Measurements from ENCODE around the gene URB2.

URB2 gene

GRCh38 chr1:229631966-229632365, 5.9 kb downstream of the URB2 start:
- H3K9me3 ChIP-seq (ENCODE audit: control insufficient read depth, low read depth, low read length), result no peaks in the 10 kb centered on the region
- H3K4me1 ChIP-seq (ENCODE audit: control insufficient read depth, low read depth, low read length), result peaks cover 7% of the 10 kb centered on the region
- no peak overlapping the region for H3K4me3 ChIP-seq (ENCODE audit: low read length)
- H3K27ac ChIP-seq (ENCODE audit: low read length), result no peak overlapping the region
- H3K9ac ChIP-seq (ENCODE audit: low read length), result no peak overlapping the region
- no peaks in the 10 kb centered on the region for H3K27me3 ChIP-seq (ENCODE audit: control insufficient read depth, insufficient read depth, low read length)
- H3K36me3 ChIP-seq (ENCODE audit: control insufficient read depth, low read depth, low read length), result peaks cover 48% of the 10 kb centered on the region

GRCh38 chr1:229636042-229636441, 10.0 kb downstream of the URB2 start:
- no peak overlapping the region for H3K9ac ChIP-seq (ENCODE audit: low read length)
- H3K27ac ChIP-seq (ENCODE audit: low read length), result no peak overlapping the region
- H3K9me3 ChIP-seq (ENCODE audit: control insufficient read depth, low read depth, low read length), result no peaks in the 10 kb centered on the region
- H3K27me3 ChIP-seq (ENCODE audit: control insufficient read depth, insufficient read depth, low read length), result no peaks in the 10 kb centered on the region
- peaks cover 58% of the 10 kb centered on the region for H3K36me3 ChIP-seq (ENCODE audit: control insufficient read depth, low read depth, low read length)
- no peak overlapping the region for H3K4me3 ChIP-seq (ENCODE audit: low read length)
- no peaks in the 10 kb centered on the region for H3K4me1 ChIP-seq (ENCODE audit: control insufficient read depth, low read depth, low read length)

GRCh38 chr1:229637746-229638145, 11.7 kb downstream of the URB2 start:
- Histone ChIP-seq H3K27me3 (ENCODE audit: control insufficient read depth, insufficient read depth, low read length) (no peaks in the 10 kb centered on the region), H3K4me3 (ENCODE audit: low read length) (no peak overlapping the region), H3K27ac (ENCODE audit: low read length) (no peak overlapping the region), H3K4me1 (ENCODE audit: control insufficient read depth, low read depth, low read length) (no peaks in the 10 kb centered on the region), H3K36me3 (ENCODE audit: control insufficient read depth, low read depth, low read length) (peaks cover 50% of the 10 kb centered on the region), H3K9ac (ENCODE audit: low read length) (no peak overlapping the region), H3K9me3 (ENCODE audit: control insufficient read depth, low read depth, low read length) (no peaks in the 10 kb centered on the region)

- H3K9me3 ChIP-seq (ENCODE audit: control insufficient read depth, low read depth, low read length), result no peaks in the 10 kb centered on the region
- H3K27me3 ChIP-seq (ENCODE audit: control insufficient read depth, insufficient read depth, low read length), result no peaks in the 10 kb centered on the region
- no peak overlapping the region for H3K9ac ChIP-seq (ENCODE audit: low read length)
- no peaks in the 10 kb centered on the region for H3K4me1 ChIP-seq (ENCODE audit: control insufficient read depth, low read depth, low read length)
- peaks cover 55% of the 10 kb centered on the region for H3K36me3 ChIP-seq (ENCODE audit: control insufficient read depth, low read depth, low read length)
- no peak overlapping the region for H3K27ac ChIP-seq (ENCODE audit: low read length)
- H3K4me3 ChIP-seq (ENCODE audit: low read length), result no peak overlapping the region
Measured at GRCh38 chr1:229640455-229640854, 14.4 kb downstream of the URB2 start.

- H3K36me3 ChIP-seq (ENCODE audit: control insufficient read depth, low read depth, low read length), result peaks cover 54% of the 10 kb centered on the region
Measured at GRCh38 chr1:229641306-229641705, 15.3 kb downstream of the URB2 start.

GRCh38 chr1:229642376-229642775, 16.3 kb downstream of the URB2 start:
- Histone ChIP-seq H3K27me3 (ENCODE audit: control insufficient read depth, insufficient read depth, low read length) (no peaks in the 10 kb centered on the region), H3K9ac (ENCODE audit: low read length) (no peak overlapping the region), H3K36me3 (ENCODE audit: control insufficient read depth, low read depth, low read length) (peaks cover 53% of the 10 kb centered on the region), H3K9me3 (ENCODE audit: control insufficient read depth, low read depth, low read length) (no peaks in the 10 kb centered on the region), H3K4me3 (ENCODE audit: low read length) (no peak overlapping the region), H3K4me1 (ENCODE audit: control insufficient read depth, low read depth, low read length) (no peaks in the 10 kb centered on the region), H3K27ac (ENCODE audit: low read length) (no peak overlapping the region)

More at GRCh38 chr1:229641306-229641705, 15.3 kb downstream of the URB2 start:
- no peaks in the 10 kb centered on the region for H3K9me3 ChIP-seq (ENCODE audit: control insufficient read depth, low read depth, low read length)
- no peaks in the 10 kb centered on the region for H3K4me1 ChIP-seq (ENCODE audit: control insufficient read depth, low read depth, low read length)
- H3K27me3 ChIP-seq (ENCODE audit: control insufficient read depth, insufficient read depth, low read length), result no peaks in the 10 kb centered on the region
- no peak overlapping the region for H3K9ac ChIP-seq (ENCODE audit: low read length)
- no peak overlapping the region for H3K4me3 ChIP-seq (ENCODE audit: low read length)
- no peak overlapping the region for H3K27ac ChIP-seq (ENCODE audit: low read length)

- H3K36me3 ChIP-seq (ENCODE audit: control insufficient read depth, low read depth, low read length), result peaks cover 53% of the 10 kb centered on the region
- H3K4me3 ChIP-seq (ENCODE audit: low read length), result no peak overlapping the region
- H3K27ac ChIP-seq (ENCODE audit: low read length), result no peak overlapping the region
- H3K27me3 ChIP-seq (ENCODE audit: control insufficient read depth, insufficient read depth, low read length), result no peaks in the 10 kb centered on the region
- no peak overlapping the region for H3K9ac ChIP-seq (ENCODE audit: low read length)
- H3K9me3 ChIP-seq (ENCODE audit: control insufficient read depth, low read depth, low read length), result no peaks in the 10 kb centered on the region
- no peaks in the 10 kb centered on the region for H3K4me1 ChIP-seq (ENCODE audit: control insufficient read depth, low read depth, low read length)
Measured at GRCh38 chr1:229642970-229643369, 16.9 kb downstream of the URB2 start.

- Histone ChIP-seq H3K9ac (ENCODE audit: low read length) (no peak overlapping the region), H3K4me1 (ENCODE audit: control insufficient read depth, low read depth, low read length) (no peaks in the 10 kb centered on the region), H3K27ac (ENCODE audit: low read length) (no peak overlapping the region), H3K4me3 (ENCODE audit: low read length) (no peak overlapping the region), H3K27me3 (ENCODE audit: control insufficient read depth, insufficient read depth, low read length) (no peaks in the 10 kb centered on the region), H3K9me3 (ENCODE audit: control insufficient read depth, low read depth, low read length) (no peaks in the 10 kb centered on the region), H3K36me3 (ENCODE audit: control insufficient read depth, low read depth, low read length) (peaks cover 58% of the 10 kb centered on the region)
Measured at GRCh38 chr1:229643996-229644745, 18.1 kb downstream of the URB2 start.

GRCh38 chr1:229645324-229645993, 19.4 kb downstream of the URB2 start:
- no peak overlapping the region for H3K4me3 ChIP-seq (ENCODE audit: low read length)
- H3K36me3 ChIP-seq (ENCODE audit: control insufficient read depth, low read depth, low read length), result peaks cover 68% of the 10 kb centered on the region
- H3K9ac ChIP-seq (ENCODE audit: low read length), result no peak overlapping the region
- H3K27me3 ChIP-seq (ENCODE audit: control insufficient read depth, insufficient read depth, low read length), result no peaks in the 10 kb centered on the region
- no peaks in the 10 kb centered on the region for H3K4me1 ChIP-seq (ENCODE audit: control insufficient read depth, low read depth, low read length)
- H3K9me3 ChIP-seq (ENCODE audit: control insufficient read depth, low read depth, low read length), result no peaks in the 10 kb centered on the region
- H3K27ac ChIP-seq (ENCODE audit: low read length), result no peak overlapping the region

- no peak overlapping the region for H3K4me3 ChIP-seq (ENCODE audit: low read length)
- H3K9me3 ChIP-seq (ENCODE audit: control insufficient read depth, low read depth, low read length), result no peaks in the 10 kb centered on the region
- no peak overlapping the region for H3K9ac ChIP-seq (ENCODE audit: low read length)
- no peaks in the 10 kb centered on the region for H3K4me1 ChIP-seq (ENCODE audit: control insufficient read depth, low read depth, low read length)
- no peaks in the 10 kb centered on the region for H3K27me3 ChIP-seq (ENCODE audit: control insufficient read depth, insufficient read depth, low read length)
- H3K27ac ChIP-seq (ENCODE audit: low read length), result no peak overlapping the region
- H3K36me3 ChIP-seq (ENCODE audit: control insufficient read depth, low read depth, low read length), result peaks cover 82% of the 10 kb centered on the region
Measured at GRCh38 chr1:229648406-229648805, 22.4 kb downstream of the URB2 start.

GRCh38 chr1:229650045-229650444, 24.0 kb downstream of the URB2 start:
- H3K4me3 ChIP-seq (ENCODE audit: low read length), result no peak overlapping the region
- no peaks in the 10 kb centered on the region for H3K4me1 ChIP-seq (ENCODE audit: control insufficient read depth, low read depth, low read length)
- no peaks in the 10 kb centered on the region for H3K9me3 ChIP-seq (ENCODE audit: control insufficient read depth, low read depth, low read length)
- H3K27ac ChIP-seq (ENCODE audit: low read length), result no peak overlapping the region
- H3K9ac ChIP-seq (ENCODE audit: low read length), result no peak overlapping the region
- H3K36me3 ChIP-seq (ENCODE audit: control insufficient read depth, low read depth, low read length), result peaks cover 83% of the 10 kb centered on the region
- H3K27me3 ChIP-seq (ENCODE audit: control insufficient read depth, insufficient read depth, low read length), result no peaks in the 10 kb centered on the region

GRCh38 chr1:229651546-229651945, 25.5 kb downstream of the URB2 start:
- no peak overlapping the region for H3K4me3 ChIP-seq (ENCODE audit: low read length)
- no peaks in the 10 kb centered on the region for H3K27me3 ChIP-seq (ENCODE audit: control insufficient read depth, insufficient read depth, low read length)
- no peaks in the 10 kb centered on the region for H3K9me3 ChIP-seq (ENCODE audit: control insufficient read depth, low read depth, low read length)
- H3K27ac ChIP-seq (ENCODE audit: low read length), result no peak overlapping the region
- no peak overlapping the region for H3K9ac ChIP-seq (ENCODE audit: low read length)
- H3K36me3 ChIP-seq (ENCODE audit: control insufficient read depth, low read depth, low read length), result peaks cover 81% of the 10 kb centered on the region
- H3K4me1 ChIP-seq (ENCODE audit: control insufficient read depth, low read depth, low read length), result no peaks in the 10 kb centered on the region

Measured in iPS-18a (cell line).